Measurements from ENCODE around the gene WWOX.

GRCh38 chr16:78072275-78072674, 27.2 kb upstream of the WWOX start:
- TF ChIP-seq EZH2 (optimal IDR thresholded peaks at IDR 0.05; ENCODE audit: low read depth, low read length): no peak
- TF ChIP-seq CTCF (IDR thresholded peaks at IDR 0.05; ENCODE audit: low read length): no peak
- no peak for TF ChIP-seq EZH2phosphoT487 (IDR thresholded peaks at IDR 0.05; ENCODE audit: low read length)

All from MM.1S (cell line).